Ovary (tissue), 9 donors: ENCODE results near the gene CSMD2. TPM values are rescaled to one million over a fixed set of nuclear protein-coding genes. Genes with fewer than 3 reads are reported as not detected.

Source experiments
- DNase-seq, 5 donors: peaks; one replicate each; pipeline ENCODE4 v3.0.0-alpha.2; 2019 to 2020
- H3K27ac ChIP-seq, 2 donors: fragments of 200-600 bp; one replicate each; pipeline versions ENCODE4 v1.5.1 to v1.8.0; 2019 to 2022
- H3K27me3 ChIP-seq: fragments of 200-600 bp; one replicate; pipeline ENCODE4 v1.8.0; 2022
- H3K36me3 ChIP-seq: fragments of 200-600 bp; sonication (generic); one replicate; pipeline ENCODE4 v1.5.1; 2019
- H3K4me1 ChIP-seq: one replicate; pipeline ENCODE4 v1.8.1; 2013; ENCODE audit warnings: mild to moderate bottlenecking, moderate library complexity; ENCODE audit not compliant: insufficient read depth
- H3K4me3 ChIP-seq: fragments of 200-600 bp; sonication (generic); one replicate; pipeline ENCODE4 v1.5.1; 2017
- H3K9me3 ChIP-seq, 2 donors: fragments of 200-600 bp in 1 of 2; sonication (generic) in 1 of 2; one replicate each; pipeline versions ENCODE4 v1.5.1 to v1.8.1; 2013 to 2019; ENCODE audit warnings: mild to moderate bottlenecking in 1 of 2, moderate library complexity in 1 of 2
- CTCF ChIP-seq, 3 donors: fragments of 450-650 bp in 2 of 3; fragments of 200-600 bp in 1 of 3; IDR thresholded peaks; one replicate each; pipeline versions ENCODE4 v1.5.1 to v1.8.0; 2016 to 2022; ENCODE audit warnings: antibody characterized with exemption in 3 of 3, mild to moderate bottlenecking in 1 of 3
- EP300 ChIP-seq: sonication (generic); formaldehyde crosslinking; IDR thresholded peaks from one replicate; pipeline ENCODE4 v1.6.1; 2017; ENCODE audit warnings: antibody characterized with exemption
- POLR2A ChIP-seq: fragments of 450-650 bp; IDR thresholded peaks from one replicate; pipeline ENCODE4 v1.6.1; 2017; ENCODE audit warnings: antibody characterized with exemption, mild to moderate bottlenecking, moderate library complexity
- WGBS, 3 donors: extraction: QIAGEN DNeasy Blood & Tissue Kit in 1 of 3; methylation state at CpG; one replicate each; pipeline versions ENCODE4 v1.1.5 to v1.1.7; 2013 to 2017; 5-methylcytosine and 5-hydroxymethylcytosine counted together
- intact Hi-C, 4 donors: fragments of 100-400 bp; cut with DNase I; formaldehyde crosslinking; loops; one replicate each; pipeline versions ENCODE4 v1.11.0 to v1.15.1; 2022 to 2023
- polyA plus RNA-seq, 2 donors: library from polyadenylated mRNA; stranded (reverse); fragments of 200-250 nt in 1 of 2; fragments of 350-450 nt in 1 of 2; fragmentation: Illumina TruSeq in 1 of 2; extraction: RNeasy Lipid Tissue Mini Kit (QIAGEN cat#74804) in 1 of 2; gene quantifications; one replicate each; pipeline ENCODE4 v1.2.3, GENCODE V29; 2013 to 2014
- total RNA-seq, 7 donors: library from RNA; depleted of rRNA in 2 of 7; stranded (reverse); fragments of >200 nt in 2 of 7; fragmentation: NEBNext Ultra II Directional in 3 of 7; extraction: Animal tissue kit (Norgen Biotek cat#: 25700) in 3 of 7; gene quantifications; one replicate each; pipeline versions ENCODE4 v1.1.0 to v1.2.4, GENCODE V29; 2016 to 2023
- donor health status: DM: no; HTN: no; CAD: no; lungs with moderate emphysema.
- donor health status: DM: no; HTN: no; CAD: no.
- donor health status: Bipolar disorder and iron deficiency.
- donor health status: DM: yes; HTN: yes; CAD: no.
- donor health status: DM: no; HTN: no; CAD: no.
- donor health status: DM: yes; HTN: yes; CAD: no.

Gene CSMD2
- total and polyA plus RNA-seq, 9 donors, result 0.04 to 1.6 (median 0.18) TPM; not detected in 3

- TF ChIP-seq EP300 (no peak), CTCF (IDR thresholded peaks at IDR 0.05) (no peak), POLR2A (no peak)
- H3K9me3 ChIP-seq, result no peaks in the 10 kb centered on the region
- H3K4me1 ChIP-seq, result no peaks in the 10 kb centered on the region
- no peak overlapping the region for H3K27ac ChIP-seq
- no peaks in the 10 kb centered on the region for H3K36me3 ChIP-seq
- no peak for DNase-seq
- no peaks in the 10 kb centered on the region for H3K27me3 ChIP-seq
- H3K4me3 ChIP-seq, result no peak overlapping the region
- intact Hi-C loops, result no loop called here
- 45 to 55% (median 47%) methylated on average over 6 of the region's 6 CpGs for WGBS, 3 donors
Observed at GRCh38 chr1:33661811-33662454, 503.1 kb downstream of the CSMD2 start.

- TF ChIP-seq POLR2A (no peak), EP300 (no peak), CTCF (IDR thresholded peaks at IDR 0.05) (no peak)
- H3K4me1 ChIP-seq, result no peaks in the 10 kb centered on the region
- H3K27me3 ChIP-seq, result no peaks in the 10 kb centered on the region
- intact Hi-C loops, result no loop called here
- 86 to 91% (median 90%) methylated on average over 8 of the region's 8 CpGs for WGBS, 3 donors
- H3K27ac ChIP-seq, result no peak overlapping the region
- no peaks in the 10 kb centered on the region for H3K9me3 ChIP-seq
- H3K4me3 ChIP-seq, result no peak overlapping the region
- no peaks in the 10 kb centered on the region for H3K36me3 ChIP-seq
- no peak for DNase-seq
Observed at GRCh38 chr1:33660956-33661355, 504.1 kb downstream of the CSMD2 start.

GRCh38 chr1:33660244-33660643 lies 504.8 kb downstream of the CSMD2 start:
- H3K36me3 ChIP-seq, result no peaks in the 10 kb centered on the region
- TF ChIP-seq EP300, result no peak
- no peak for TF ChIP-seq POLR2A
- TF ChIP-seq CTCF (IDR thresholded peaks at IDR 0.05), result no peak
- no peak overlapping the region for H3K27ac ChIP-seq
- H3K27me3 ChIP-seq, result no peaks in the 10 kb centered on the region
- no peak for DNase-seq
- intact Hi-C loops, result no loop called here
- H3K4me3 ChIP-seq, result no peak overlapping the region
- WGBS, 3 donors, result 16 to 49% (median 16%) methylated on average over 5 of the region's 5 CpGs
- H3K9me3 ChIP-seq, result no peaks in the 10 kb centered on the region
- no peaks in the 10 kb centered on the region for H3K4me1 ChIP-seq

- intact Hi-C loops, result no loop called here
- no peak overlapping the region for H3K27ac ChIP-seq
Observed at GRCh38 chr1:33659641-33660040, 505.4 kb downstream of the CSMD2 start.

More at GRCh38 chr1:33659641-33660040, 505.4 kb downstream of the CSMD2 start:
- Histone ChIP-seq H3K9me3 (no peaks in the 10 kb centered on the region), H3K4me3 (no peak overlapping the region), H3K4me1 (no peaks in the 10 kb centered on the region), H3K36me3 (no peaks in the 10 kb centered on the region), H3K27me3 (no peaks in the 10 kb centered on the region)
- TF ChIP-seq POLR2A (no peak), EP300 (no peak), CTCF (IDR thresholded peaks at IDR 0.05) (no peak)
- no peak for DNase-seq
- WGBS, 3 donors, result 85 to 89% (median 85%) methylated on average over 4 of the region's 4 CpGs
